H1 (cell line): Measurements from ENCODE around the gene PLXNB2. TPM values are rescaled to one million over a fixed set of nuclear protein-coding genes. Genes with fewer than 3 reads are reported as not detected.

Source experiments
- ASH2L ChIP-seq: fragments of 200-600, 300-600 bp; sonication (generic); IDR thresholded peaks from one replicate; pipeline ENCODE4 v1.7.1; 2017; ENCODE audit warnings: low read length
- CHD1 ChIP-seq: IDR thresholded peaks from 2 replicates; pipeline ENCODE4 v1.6.1; 2012; ENCODE audit warnings: low read depth, low read length, improper control_type of control experiment
- CHD2 ChIP-seq: IDR thresholded peaks from 2 replicates; pipeline ENCODE4 v1.6.1; 2012; ENCODE audit warnings: low read length, improper control_type of control experiment
- HDAC6 ChIP-seq: IDR thresholded peaks from one replicate; pipeline ENCODE4 v1.7.1; 2012; ENCODE audit warnings: low read depth, mild to moderate bottlenecking, inconsistent platforms, low read length, moderate library complexity
- KDM5A ChIP-seq: fragments of 200-600 bp; IDR thresholded peaks from 2 replicates; pipeline ENCODE4 v1.7.1; 2012; ENCODE audit warnings: mild to moderate bottlenecking, low read length, inconsistent platforms, mixed read lengths
- polyA plus RNA-seq, 7 experiments: library from polyadenylated mRNA; depleted of rRNA in 3 of 7; stranded (reverse) in 5 of 7; unstranded in 2 of 7; fragments of >200 nt in 5 of 7; fragments of 200-250 nt in 2 of 7; gene quantifications; 1 replicate in 5 of 7; 2 replicates in 1 of 7; 4 replicates in 1 of 7; pipeline versions ENCODE4 v1.2.1 to v1.2.3, GENCODE V29; 2011 to 2013; ENCODE audit warnings: missing spikeins in 2 of 7, mixed read lengths in 2 of 7
- total RNA-seq: library from RNA; stranded (reverse); fragmentation: NEBNext Ultra II Directional; extraction: Animal tissue kit (Norgen Biotek cat#: 25700); gene quantifications from 2 replicates; pipeline ENCODE4 v1.2.1, GENCODE V29; 2021

The PLXNB2 gene
- total and polyA plus RNA-seq, 2 of the 8 experiments (the other 6 are each of a cell fraction or from before 2014, with no cell fraction given): 58.3 to 92.8 TPM

GRCh38 chr22:50278461-50278860 lies 29.0 kb downstream of the PLXNB2 start (continued):
- TF ChIP-seq KDM5A: no peak
- no peak for TF ChIP-seq CHD2
- TF ChIP-seq ASH2L: no peak
- TF ChIP-seq HDAC6: no peak
- no peak for TF ChIP-seq CHD1
